Coronary artery (tissue), 2 donors: ENCODE data around the gene S100A1.

ENCODE experiments used
- DNase-seq: peaks from one replicate; pipeline ENCODE4 v3.0.0-alpha.2; 2017; ENCODE audit warnings: low spot score
- H3K27ac ChIP-seq, 2 donors: fragments of 200-600 bp; sonication (generic); one replicate each; pipeline ENCODE4 v1.5.1; 2016 to 2019
- H3K4me3 ChIP-seq: fragments of 200-600 bp; sonication (generic); 2 replicates; pipeline ENCODE4 v1.5.1; 2016; ENCODE audit warnings: mild to moderate bottlenecking, moderate library complexity
- TF ChIP-seq, protein P1 (sequence below): fragments of 200-600 bp; sonication (generic); IDR thresholded peaks from one replicate; pipeline ENCODE4 v1.5.1; 2019; ENCODE audit warnings: antibody characterized with exemption

Gene S100A1

DNA sequence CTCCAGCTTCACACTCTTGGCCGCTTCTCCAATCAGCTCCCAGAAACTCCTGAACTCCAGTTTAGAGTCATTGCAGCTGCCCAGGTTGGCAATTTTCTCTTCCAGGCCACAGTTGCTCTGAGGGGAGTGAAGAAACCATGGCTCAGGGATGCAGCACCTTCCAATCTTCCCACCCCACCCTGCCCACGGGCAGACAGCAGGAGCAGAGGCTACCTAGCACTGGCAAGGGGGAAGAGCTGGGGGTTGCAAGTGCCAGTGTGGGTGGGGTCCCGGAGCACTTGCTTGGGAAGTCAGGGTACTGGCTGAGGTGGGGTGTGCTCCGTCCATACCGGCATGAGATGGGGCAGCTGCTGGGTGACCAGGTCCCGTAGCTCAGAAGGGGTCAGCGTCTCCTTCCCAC is 13.3 kb upstream of the S100A1 start:
- TF ChIP-seq, protein P1, sequence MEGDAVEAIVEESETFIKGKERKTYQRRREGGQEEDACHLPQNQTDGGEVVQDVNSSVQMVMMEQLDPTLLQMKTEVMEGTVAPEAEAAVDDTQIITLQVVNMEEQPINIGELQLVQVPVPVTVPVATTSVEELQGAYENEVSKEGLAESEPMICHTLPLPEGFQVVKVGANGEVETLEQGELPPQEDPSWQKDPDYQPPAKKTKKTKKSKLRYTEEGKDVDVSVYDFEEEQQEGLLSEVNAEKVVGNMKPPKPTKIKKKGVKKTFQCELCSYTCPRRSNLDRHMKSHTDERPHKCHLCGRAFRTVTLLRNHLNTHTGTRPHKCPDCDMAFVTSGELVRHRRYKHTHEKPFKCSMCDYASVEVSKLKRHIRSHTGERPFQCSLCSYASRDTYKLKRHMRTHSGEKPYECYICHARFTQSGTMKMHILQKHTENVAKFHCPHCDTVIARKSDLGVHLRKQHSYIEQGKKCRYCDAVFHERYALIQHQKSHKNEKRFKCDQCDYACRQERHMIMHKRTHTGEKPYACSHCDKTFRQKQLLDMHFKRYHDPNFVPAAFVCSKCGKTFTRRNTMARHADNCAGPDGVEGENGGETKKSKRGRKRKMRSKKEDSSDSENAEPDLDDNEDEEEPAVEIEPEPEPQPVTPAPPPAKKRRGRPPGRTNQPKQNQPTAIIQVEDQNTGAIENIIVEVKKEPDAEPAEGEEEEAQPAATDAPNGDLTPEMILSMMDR, result no peak
- no peak for DNase-seq
- Histone ChIP-seq H3K27ac (peak overlapping the region in 1 of 2 donors; percentile 44), H3K4me3 (no peak overlapping the region)

DNA sequence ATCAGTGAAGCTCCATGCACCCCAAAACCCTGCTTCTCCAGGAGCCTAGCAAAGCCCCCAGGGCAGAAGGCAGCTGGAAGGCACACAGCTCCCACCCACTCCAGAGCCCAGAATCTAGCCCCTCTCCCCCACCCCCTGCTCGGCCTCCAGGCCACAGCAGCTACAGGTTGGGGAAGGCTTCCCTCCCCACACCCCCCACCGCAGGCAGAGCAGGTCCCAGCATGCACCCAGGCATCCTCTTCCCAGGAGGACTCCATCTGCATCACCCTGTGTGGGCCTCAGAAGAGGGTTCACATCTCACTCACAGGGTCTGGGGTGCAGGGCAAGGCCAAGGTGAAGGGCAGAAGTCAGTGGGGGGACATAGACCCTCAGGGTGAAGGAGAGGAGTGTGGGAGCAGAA is 12.8 kb upstream of the S100A1 start:
- no peak overlapping the region for H3K27ac ChIP-seq
- TF ChIP-seq, protein P1, result no peak
- H3K4me3 ChIP-seq, result no peak overlapping the region
- no peak for DNase-seq

DNA sequence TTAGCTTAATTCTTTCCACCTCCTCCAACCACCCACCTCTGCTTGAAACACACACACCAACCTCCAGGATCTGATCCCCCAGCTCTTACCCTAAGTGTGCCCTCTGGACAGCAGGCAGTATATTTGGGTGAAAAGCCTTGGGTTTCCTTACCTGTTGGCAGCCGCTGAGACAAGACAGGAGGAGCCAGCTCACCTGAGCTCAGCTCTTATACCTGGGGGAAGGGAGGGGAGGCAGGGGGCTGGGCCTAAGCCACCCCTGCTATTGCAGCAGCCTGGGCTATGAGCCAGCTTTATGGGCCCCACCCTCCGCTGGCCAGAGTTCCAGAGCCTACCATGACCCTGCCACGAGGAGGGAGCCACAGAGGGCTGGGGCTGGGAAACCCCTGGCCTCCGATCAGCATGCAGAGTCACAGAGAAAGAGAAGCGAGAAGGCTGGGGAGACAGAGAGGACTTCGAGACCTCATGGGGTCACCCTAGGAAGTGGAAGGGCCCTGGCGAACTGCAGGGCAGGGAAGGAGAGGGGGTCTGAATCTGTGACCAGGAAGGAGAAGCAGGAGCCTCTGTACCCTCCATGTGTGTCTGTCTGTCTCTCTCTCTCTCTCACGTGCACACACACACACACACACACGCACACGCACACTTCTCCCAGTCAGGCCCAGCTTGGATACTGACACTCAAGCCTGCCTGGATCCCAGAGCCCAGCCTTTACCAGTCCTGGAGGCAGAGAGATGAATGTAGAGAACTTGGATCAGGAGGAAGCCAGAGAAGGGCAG is 11.9 kb upstream of the S100A1 start, which contains the start of gene S100A14:
Gene S100A14, minus strand, starts transcription at position 182 of the 773 bp plus-strand sequence. CDS start 467 bp downstream, outside the sequence.
- H3K27ac ChIP-seq, result peak within 1 kb of the TSS in 1 of 2 donors; percentile 67
- no peak within 1 kb of the TSS for H3K4me3 ChIP-seq
- no peak for DNase-seq
- TF ChIP-seq, protein P1, result no peak

DNA sequence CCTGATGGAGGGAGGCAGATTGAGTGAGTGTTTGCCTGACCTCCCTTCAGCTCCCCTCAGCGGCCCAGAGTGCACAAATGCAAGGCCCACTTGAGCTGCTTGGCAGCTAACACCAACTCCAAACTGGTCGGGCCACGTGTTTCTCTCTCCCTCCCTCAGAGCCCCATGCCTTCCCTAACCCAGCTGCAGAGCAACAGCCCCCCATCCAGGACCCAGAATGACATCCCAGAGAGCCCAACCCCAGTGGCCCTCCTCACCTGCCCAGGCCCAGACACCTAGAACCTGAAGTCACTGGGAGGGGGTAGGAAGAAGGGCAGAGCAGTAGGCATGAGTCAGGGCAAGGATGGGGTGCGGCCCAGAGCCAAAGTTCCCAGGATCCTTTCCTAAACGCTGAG is 11.3 kb upstream of the S100A1 start:
- peak overlapping the region in 1 of 2 donors; percentile 67 for H3K27ac ChIP-seq
- TF ChIP-seq, protein P1, result no peak
- DNase-seq, result no peak
- no peak overlapping the region for H3K4me3 ChIP-seq

DNA sequence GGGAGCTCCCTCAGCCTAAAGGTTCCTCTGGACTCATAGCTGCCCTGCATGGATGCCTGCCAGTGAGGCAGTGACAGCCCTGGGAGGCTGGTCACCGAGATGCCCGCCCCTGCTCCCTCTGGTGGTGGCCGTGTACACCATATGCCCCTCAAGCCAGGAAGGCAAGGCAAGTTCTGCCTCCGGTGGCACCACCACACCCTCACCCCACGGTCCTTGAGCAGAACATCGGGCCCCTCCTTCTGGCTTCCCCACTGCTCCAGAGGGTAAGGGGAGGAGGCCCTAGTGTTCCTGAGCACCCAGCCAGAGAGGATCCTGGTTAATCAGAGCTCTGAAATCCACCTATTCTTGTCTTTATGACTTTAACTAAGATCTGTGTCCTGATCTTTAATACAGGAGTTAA is 10.6 kb upstream of the S100A1 start:
- Histone ChIP-seq H3K4me3 (no peak overlapping the region), H3K27ac (peak overlapping the region in 1 of 2 donors; percentile 67)
- TF ChIP-seq, protein P1, result peak; percentile 36
- DNase-seq, result peak; percentile 91

DNA sequence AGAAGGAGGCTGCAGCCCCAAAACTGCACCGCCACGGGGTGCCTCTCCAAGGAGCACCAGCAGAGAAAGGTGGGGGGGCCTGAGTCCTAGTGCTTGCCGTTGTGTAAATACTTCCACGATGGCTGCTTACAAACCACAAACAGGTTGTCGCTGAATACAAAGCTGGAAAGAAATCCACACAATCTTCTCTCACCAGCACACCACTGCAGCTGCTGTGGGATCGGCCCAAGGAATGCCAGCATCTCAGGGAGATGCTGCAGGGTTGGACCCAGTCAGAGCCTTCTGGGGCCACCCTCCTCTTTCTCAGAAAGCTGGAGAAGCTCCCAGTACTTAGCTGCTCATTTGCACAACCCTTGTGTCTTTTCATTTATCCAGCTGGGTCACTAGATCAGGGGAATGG is 9.1 kb upstream of the S100A1 start:
- DNase-seq, result no peak
- H3K27ac ChIP-seq, result no peak overlapping the region
- H3K4me3 ChIP-seq, result no peak overlapping the region
- TF ChIP-seq, protein P1, result no peak

DNA sequence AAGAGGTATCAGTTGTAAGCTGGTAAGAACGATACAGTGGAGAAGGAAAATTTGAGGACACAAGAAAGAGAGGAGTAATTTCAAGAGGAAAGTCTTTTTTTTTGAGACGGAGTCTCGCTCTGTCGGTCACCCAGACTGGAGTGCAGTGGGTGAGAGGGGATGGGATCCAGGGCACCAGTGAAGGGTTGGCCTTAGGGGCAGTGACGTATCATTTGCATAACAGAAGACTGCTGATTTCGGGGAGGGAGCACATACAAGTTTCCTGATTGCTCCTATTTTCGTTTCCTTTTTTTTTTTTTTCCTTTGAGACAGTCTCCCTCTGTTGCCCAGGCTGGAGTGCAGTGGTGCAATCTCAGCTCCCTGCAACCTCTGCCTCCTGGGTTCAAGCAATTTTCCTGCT is 5.1 kb upstream of the S100A1 start:
- H3K27ac ChIP-seq, result no peak overlapping the region
- H3K4me3 ChIP-seq, result no peak overlapping the region
- DNase-seq, result no peak
- TF ChIP-seq, protein P1, result no peak
